HepG2 (cell line): ENCODE measurements around the gene KRTAP5-11. TPM values are rescaled to one million over a fixed set of nuclear protein-coding genes. Genes with fewer than 3 reads are reported as not detected.

Source experiments
- ATAC-seq: fragments of 200-7000 bp; cut with Tn5 transposase; 3 replicates; pipeline ENCODE4 v1.9.1; 2020; ENCODE audit warnings: mild to moderate bottlenecking, moderate library complexity
- BruUV-seq: library from RNA; stranded (reverse); fragments of 400-500 nt; replicated peaks from 2 replicates; lab custom pipeline; 2021; lab: Mats Ljungman, UMichigan
- CTCF ChIA-PET: fragments of 300-600 bp; formaldehyde crosslinking; extraction: SDS; loops from one replicate; lab custom pipeline; 2021; ENCODE audit warnings: low total read pairs, inconsistent platforms, low intra/inter-chr PET ratio; lab: Yijun Ruan, JAX
- POLR2A ChIA-PET: fragments of 350-600 bp; sonication (Branson Sonifier 250); formaldehyde crosslinking; loops from one replicate; lab custom pipeline; 2020; ENCODE audit warnings: antibody characterized with exemption, inconsistent platforms; lab: Yijun Ruan, JAX
- DNase-seq: peaks from one replicate; pipeline ENCODE4 v3.0.0-alpha.2; 2015; ENCODE audit warnings: low spot score
- FAIRE-seq: peaks from 3 replicates; lab custom pipeline; 2011; peaks lifted over from hg19 to GRCh38; lab: Jason Lieb, UNC
- H2AFZ ChIP-seq: one replicate; pipeline ENCODE4 v1.6.1; 2011; ENCODE audit warnings: low read length, inconsistent platforms
- H3K27ac ChIP-seq: fragments of 300-600 bp; 3 replicates; pipeline ENCODE4 v1.8.0; 2011; ENCODE audit warnings: mixed run types, mild to moderate bottlenecking, mixed read lengths, low read length, inconsistent platforms; ENCODE audit not compliant: insufficient read depth; ENCODE audit errors: extremely low read length
- H3K27me3 ChIP-seq, 2 experiments: fragments of 200-600 bp in 1 of 2; 2 replicates in 1 of 2; 3 replicates in 1 of 2; pipeline versions ENCODE4 v1.6.0 to v1.8.0; 2011; ENCODE audit warnings: low read length in 2 of 2, mild to moderate bottlenecking in 2 of 2, moderate library complexity in 2 of 2, inconsistent platforms in 1 of 2; ENCODE audit not compliant: insufficient read depth in 2 of 2, control insufficient read depth in 1 of 2
- H3K36me3 ChIP-seq, 2 experiments: fragments of 200-600 bp in 1 of 2; replicated peaks in 1 of 2; 2 replicates in 1 of 2; 3 replicates in 1 of 2; pipeline versions ENCODE4 v1.5.1 to v1.8.0; 2011; ENCODE audit warnings: low read length in 2 of 2, inconsistent platforms in 1 of 2; ENCODE audit not compliant: insufficient read depth in 2 of 2, control insufficient read depth in 1 of 2
- H3K4me1 ChIP-seq: 2 replicates; pipeline ENCODE4 v1.5.1; 2012; ENCODE audit warnings: low read length, inconsistent platforms; ENCODE audit not compliant: insufficient read depth
- H3K4me2 ChIP-seq: 2 replicates; pipeline ENCODE4 v1.6.0; 2011; ENCODE audit warnings: low read depth, low read length, inconsistent platforms
- H3K4me3 ChIP-seq, 3 experiments: fragments of 200-600 bp in 1 of 3; sonication (generic), shearing (Covaris generic) in 1 of 3; replicated peaks in 1 of 3; 2 replicates each; pipeline ENCODE4 v1.5.1; 2011 to 2016; ENCODE audit warnings: low read length in 3 of 3, inconsistent platforms in 2 of 3, low read depth in 2 of 3, mild to moderate bottlenecking in 2 of 3, control low read depth in 1 of 3, mixed read lengths in 1 of 3; ENCODE audit not compliant: insufficient read depth in 1 of 3
- H3K79me2 ChIP-seq: one replicate; pipeline ENCODE4 v1.6.1; 2011; ENCODE audit warnings: low read length, inconsistent platforms; ENCODE audit not compliant: insufficient read depth
- H3K9ac ChIP-seq: 2 replicates; pipeline ENCODE4 v1.6.0; 2011; ENCODE audit warnings: mild to moderate bottlenecking, low read depth, low read length, inconsistent platforms; ENCODE audit not compliant: insufficient read depth
- H3K9me3 ChIP-seq: 2 replicates; pipeline ENCODE4 v1.5.1; 2012; ENCODE audit warnings: mild to moderate bottlenecking, low read length
- H4K20me1 ChIP-seq: 2 replicates; pipeline ENCODE4 v1.6.0; 2011; ENCODE audit warnings: inconsistent platforms, mild to moderate bottlenecking, low read length, moderate library complexity; ENCODE audit not compliant: insufficient read depth
- ATF7-NPFF ChIP-seq: sonication (generic); formaldehyde crosslinking; IDR thresholded peaks from 2 replicates; pipeline ENCODE4 v1.8.1; 2023; ENCODE audit warnings: mild to moderate bottlenecking, low read depth, missing genetic modification reagents, moderate library complexity
- CHD4 ChIP-seq: fragments of 200-600 bp; sonication (generic); IDR thresholded peaks from 2 replicates; pipeline ENCODE4 v1.7.0; 2017; ENCODE audit warnings: mild to moderate bottlenecking, low read length, borderline replicate concordance
- FLYWCH1 ChIP-seq: sonication (generic); formaldehyde crosslinking; IDR thresholded peaks from 2 replicates; pipeline ENCODE4 v1.8.1; 2023; ENCODE audit warnings: mild to moderate bottlenecking, missing genetic modification reagents
- KDM4B ChIP-seq: sonication (generic); formaldehyde crosslinking; IDR thresholded peaks from 2 replicates; pipeline ENCODE4 v1.4.0; 2020; ENCODE audit warnings: missing genetic modification reagents
- RARA ChIP-seq: IDR thresholded peaks from 2 replicates; pipeline ENCODE4 v1.6.1; 2016; ENCODE audit warnings: missing genetic modification reagents, missing compliant biosample characterization
- ZBTB3 ChIP-seq: sonication (generic); formaldehyde crosslinking; IDR thresholded peaks from 2 replicates; pipeline ENCODE4 v1.4.0; 2020; ENCODE audit warnings: low read depth, mild to moderate bottlenecking, moderate library complexity, missing genetic modification reagents, borderline replicate concordance
- ZNF607 ChIP-seq: sonication (generic); formaldehyde crosslinking; IDR thresholded peaks from 2 replicates; pipeline ENCODE4 v1.5.1; 2020; ENCODE audit warnings: missing genetic modification reagents, mild to moderate bottlenecking, borderline replicate concordance
- ZNF672 ChIP-seq: sonication (generic); formaldehyde crosslinking; IDR thresholded peaks from 2 replicates; pipeline ENCODE4 v1.8.1; 2022; ENCODE audit warnings: missing genetic modification reagents
- WGBS: methylation state at CpG from one replicate; pipeline ENCODE4 v1.1.6; 2017; ENCODE audit warnings: low lambda C conversion rate; 5-methylcytosine and 5-hydroxymethylcytosine counted together
- in situ Hi-C: cut with HindIII; loops from 2 replicates; pipeline ENCODE4 v1.10.0; 2017; ENCODE audit warnings: low pct_unique_long_range_greater_than_20kb; ENCODE audit not compliant: extremely low pct_ligation_motif_present
- intact Hi-C: fragments of 100-400 bp; cut with micrococcal nuclease; formaldehyde crosslinking; loops from one replicate; pipeline ENCODE4 v1.10.0; 2022; ENCODE audit not compliant: unreplicated experiment
- polyA plus RNA-seq, 8 experiments: library from polyadenylated mRNA; depleted of rRNA in 3 of 8; stranded (reverse) in 7 of 8; unstranded in 1 of 8; fragments of >200 nt; fragmentation: Illumina TruSeq in 4 of 8; extraction: Trizol in 4 of 8; gene quantifications; 2 replicates each; pipeline versions ENCODE4 v1.2.1 to v1.2.3, GENCODE V29; 2011 to 2016; ENCODE audit warnings: low read depth in 4 of 8, missing spikeins in 1 of 8, mixed read lengths in 1 of 8; ENCODE audit not compliant: insufficient read depth in 1 of 8
- total RNA-seq, 5 experiments: library from RNA; depleted of rRNA; stranded (reverse); fragments of >200 nt; fragmentation: Illumina TruSeq; extraction: Trizol; gene quantifications; 2 replicates each; pipeline ENCODE4 v1.2.3, GENCODE V29; 2016; ENCODE audit warnings: low read depth in 1 of 5
- TF ChIP-seq, protein P1 (sequence below): sonication (generic); formaldehyde crosslinking; IDR thresholded peaks from 2 replicates; pipeline ENCODE4 v1.4.0; 2020; ENCODE audit warnings: low read depth, missing genetic modification reagents
- TF ChIP-seq, protein P2 (sequence below), 2 experiments: fragments of 450-650 bp in 1 of 2; sonication (generic) in 1 of 2; formaldehyde crosslinking; IDR thresholded peaks; 2 replicates each; pipeline versions ENCODE4 v1.5.0 to v1.8.0; 2020 to 2022; ENCODE audit warnings: mild to moderate bottlenecking in 1 of 2, missing genetic modification reagents in 1 of 2

Gene KRTAP5-11
- total and polyA plus RNA-seq, 2 of the 13 experiments (the other 11 are each of a cell fraction or from before 2014, with no cell fraction given) = not detected

DNA sequence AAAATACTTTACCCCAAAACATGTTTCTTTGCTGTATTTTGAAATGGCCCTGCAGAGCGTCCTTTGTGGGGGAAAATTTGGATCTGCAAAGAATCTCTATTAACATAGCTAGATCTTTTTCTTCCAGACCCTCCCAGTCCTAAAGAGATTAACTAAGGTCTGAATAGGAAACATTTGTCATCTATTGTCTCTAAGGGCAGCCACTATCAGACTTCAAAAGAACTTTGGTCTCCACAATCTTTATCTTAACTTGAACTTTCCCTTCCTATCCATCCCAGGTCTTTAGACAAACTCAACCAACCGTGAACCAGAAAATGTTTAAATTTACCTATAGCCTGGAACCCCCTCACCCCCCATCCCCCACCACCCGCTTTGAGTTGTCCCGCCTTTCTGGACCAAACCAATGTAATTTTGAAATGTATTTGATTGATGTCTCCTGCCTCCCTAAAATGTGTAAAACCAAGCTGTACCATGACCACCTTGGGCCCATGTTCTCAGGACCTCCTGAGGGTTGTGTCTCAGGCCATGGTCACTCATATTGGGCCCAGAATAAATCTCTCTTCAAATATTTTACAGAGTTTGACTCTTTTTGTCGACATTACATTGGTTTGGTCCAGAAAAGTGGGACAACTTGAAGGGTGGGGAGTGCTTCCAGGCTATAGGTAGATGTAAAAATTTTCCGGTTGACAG lies 38.0 kb downstream of the KRTAP5-11 start (continued):
- TF ChIP-seq, protein P1, sequence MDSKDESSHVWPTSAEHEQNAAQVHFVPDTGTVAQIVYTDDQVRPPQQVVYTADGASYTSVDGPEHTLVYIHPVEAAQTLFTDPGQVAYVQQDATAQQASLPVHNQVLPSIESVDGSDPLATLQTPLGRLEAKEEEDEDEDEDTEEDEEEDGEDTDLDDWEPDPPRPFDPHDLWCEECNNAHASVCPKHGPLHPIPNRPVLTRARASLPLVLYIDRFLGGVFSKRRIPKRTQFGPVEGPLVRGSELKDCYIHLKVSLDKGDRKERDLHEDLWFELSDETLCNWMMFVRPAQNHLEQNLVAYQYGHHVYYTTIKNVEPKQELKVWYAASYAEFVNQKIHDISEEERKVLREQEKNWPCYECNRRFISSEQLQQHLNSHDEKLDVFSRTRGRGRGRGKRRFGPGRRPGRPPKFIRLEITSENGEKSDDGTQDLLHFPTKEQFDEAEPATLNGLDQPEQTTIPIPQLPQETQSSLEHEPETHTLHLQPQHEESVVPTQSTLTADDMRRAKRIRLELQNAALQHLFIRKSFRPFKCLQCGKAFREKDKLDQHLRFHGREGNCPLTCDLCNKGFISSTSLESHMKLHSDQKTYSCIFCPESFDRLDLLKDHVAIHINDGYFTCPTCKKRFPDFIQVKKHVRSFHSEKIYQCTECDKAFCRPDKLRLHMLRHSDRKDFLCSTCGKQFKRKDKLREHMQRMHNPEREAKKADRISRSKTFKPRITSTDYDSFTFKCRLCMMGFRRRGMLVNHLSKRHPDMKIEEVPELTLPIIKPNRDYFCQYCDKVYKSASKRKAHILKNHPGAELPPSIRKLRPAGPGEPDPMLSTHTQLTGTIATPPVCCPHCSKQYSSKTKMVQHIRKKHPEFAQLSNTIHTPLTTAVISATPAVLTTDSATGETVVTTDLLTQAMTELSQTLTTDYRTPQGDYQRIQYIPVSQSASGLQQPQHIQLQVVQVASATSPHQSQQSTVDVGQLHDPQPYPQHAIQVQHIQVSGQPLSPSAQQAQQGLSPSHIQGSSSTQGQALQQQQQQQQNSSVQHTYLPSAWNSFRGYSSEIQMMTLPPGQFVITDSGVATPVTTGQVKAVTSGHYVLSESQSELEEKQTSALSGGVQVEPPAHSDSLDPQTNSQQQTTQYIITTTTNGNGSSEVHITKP (CRISPR knock-in tag) = peak; percentile 62; the same call in 1 of the 2 replicates
- TF ChIP-seq ZNF607 (CRISPR knock-in tag) (0 out of 2 replicates have a peak, but pooled peaks have one; percentile 46), KDM4B (no peak), RARA (CRISPR knock-in tag) (peak; percentile 20; the same call in 1 of the 2 replicates)

DNA sequence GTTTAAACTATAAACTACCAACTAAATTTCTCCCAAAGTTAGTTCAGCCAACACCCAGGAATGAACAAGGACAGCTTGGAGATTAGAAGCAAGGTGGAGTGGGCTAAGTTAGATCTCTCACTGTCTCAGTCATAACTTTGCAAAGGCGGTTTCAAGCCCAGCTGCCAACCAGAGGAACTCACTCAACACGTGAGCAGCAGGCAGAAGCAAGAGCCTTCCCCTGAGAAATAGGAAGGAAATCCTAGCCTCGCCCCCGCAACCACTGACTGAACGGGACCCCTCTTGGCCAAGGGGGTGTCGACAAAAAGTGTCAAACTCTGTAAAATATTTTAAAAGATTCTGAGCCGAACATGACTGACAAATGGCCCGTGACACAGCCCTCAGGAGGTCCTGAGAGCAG lies 38.8 kb downstream of the KRTAP5-11 start:
- TF ChIP-seq, protein P2, sequence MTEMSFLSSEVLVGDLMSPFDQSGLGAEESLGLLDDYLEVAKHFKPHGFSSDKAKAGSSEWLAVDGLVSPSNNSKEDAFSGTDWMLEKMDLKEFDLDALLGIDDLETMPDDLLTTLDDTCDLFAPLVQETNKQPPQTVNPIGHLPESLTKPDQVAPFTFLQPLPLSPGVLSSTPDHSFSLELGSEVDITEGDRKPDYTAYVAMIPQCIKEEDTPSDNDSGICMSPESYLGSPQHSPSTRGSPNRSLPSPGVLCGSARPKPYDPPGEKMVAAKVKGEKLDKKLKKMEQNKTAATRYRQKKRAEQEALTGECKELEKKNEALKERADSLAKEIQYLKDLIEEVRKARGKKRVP (CRISPR knock-in tag; IDR thresholded peaks at IDR 0.05) = no peak
- TF ChIP-seq ATF7-NPFF (no peak), CHD4 (no peak), ZNF672 (no peak), ZBTB3 (CRISPR knock-in tag) (no peak), FLYWCH1 (CRISPR knock-in tag) (no peak)
- TF ChIP-seq, all 625 proteins: peak for 0
- no peak overlapping the region for H3K9ac ChIP-seq
- H2AFZ ChIP-seq = no peak overlapping the region
- in situ Hi-C loops (no loop called here), intact Hi-C loops (no loop called here)
- POLR2A ChIA-PET = interaction anchor here (1.9 kb wide), 1 partner anchor 10 kb away, joined by 7 read pairs; no protein-coding TSS in a partner anchor
- CTCF ChIA-PET = no interaction called here
- H3K9me3 ChIP-seq = no peaks in the 10 kb centered on the region
- no peaks in the 10 kb centered on the region for H4K20me1 ChIP-seq
- FAIRE-seq (no peak), ATAC-seq (no peak), DNase-seq (no peak)
- H3K79me2 ChIP-seq = no peaks in the 10 kb centered on the region
- peaks cover 95% of the 10 kb centered on the region for H3K4me1 ChIP-seq
- no peaks in the 10 kb centered on the region for H3K36me3 ChIP-seq
- H3K27me3 ChIP-seq = no peaks in the 10 kb centered on the region
- H3K27ac ChIP-seq = no peak overlapping the region
- 90% methylated on average over 8 of the region's 8 CpGs for WGBS
- H3K4me3 ChIP-seq = no peak overlapping the region
- H3K4me2 ChIP-seq = no peak overlapping the region
- no TSS peak for BruUV-seq
